CMK (cell line): ENCODE data around the gene RUNX2.

Source experiments
- DNase-seq: peaks from one replicate; pipeline ENCODE4 v3.0.0-alpha.2; 2010; ENCODE audit warnings: low read depth

Gene RUNX2

GRCh38 chr6:45677381-45678284, 349.5 kb downstream of the RUNX2 start:
- DNase-seq, result no peak

GRCh38 chr6:45678285-45678607, 350.1 kb downstream of the RUNX2 start:
- DNase-seq, result no peak

GRCh38 chr6:45679163-45679562, 351.0 kb downstream of the RUNX2 start:
- DNase-seq, result no peak

- no peak for DNase-seq
These were observed 351.5 kb downstream of the RUNX2 start for GRCh38 chr6:45679631-45680030.

GRCh38 chr6:45681860-45682511, 353.9 kb downstream of the RUNX2 start:
- DNase-seq, result no peak

GRCh38 chr6:45684476-45684875, 356.3 kb downstream of the RUNX2 start:
- DNase-seq, result no peak

- DNase-seq, result no peak
These were observed 356.9 kb downstream of the RUNX2 start for GRCh38 chr6:45685076-45685475.

GRCh38 chr6:45686841-45687569, 358.9 kb downstream of the RUNX2 start:
- DNase-seq, result no peak

- DNase-seq, result no peak
These were observed 359.4 kb downstream of the RUNX2 start for GRCh38 chr6:45687570-45687969.

GRCh38 chr6:45688180-45688579, 360.1 kb downstream of the RUNX2 start:
- DNase-seq, result no peak

- no peak for DNase-seq
These were observed 361.9 kb downstream of the RUNX2 start for GRCh38 chr6:45689926-45690615.

GRCh38 chr6:45690846-45691245, 362.7 kb downstream of the RUNX2 start:
- no peak for DNase-seq

GRCh38 chr6:45691426-45691825, 363.3 kb downstream of the RUNX2 start:
- no peak for DNase-seq

- DNase-seq, result no peak
These were observed 363.9 kb downstream of the RUNX2 start for GRCh38 chr6:45692021-45692420.

GRCh38 chr6:45696738-45697137, 368.6 kb downstream of the RUNX2 start:
- DNase-seq, result no peak

GRCh38 chr6:45697605-45698004, 369.5 kb downstream of the RUNX2 start:
- no peak for DNase-seq

GRCh38 chr6:45698046-45698445, 369.9 kb downstream of the RUNX2 start:
- DNase-seq, result no peak

GRCh38 chr6:45699663-45700062, 371.5 kb downstream of the RUNX2 start:
- no peak for DNase-seq

- no peak for DNase-seq
These were observed 375.0 kb downstream of the RUNX2 start for GRCh38 chr6:45702849-45703739.

GRCh38 chr6:45704056-45704800, 376.1 kb downstream of the RUNX2 start:
- no peak for DNase-seq
